Loucy (cell line): ENCODE data around the gene TENM4.
"Not testable (repeated sequence)": the region's sequence is repeated elsewhere in the genome, so short reads cannot be mapped to it uniquely, and the experiment has no call there.

ENCODE experiments used
- EZH2phosphoT487 ChIP-seq: fragments of 200-600 bp; IDR thresholded peaks from 2 replicates; pipeline ENCODE4 v1.6.1; 2018; ENCODE audit warnings: antibody characterized with exemption, mild to moderate bottlenecking, moderate library complexity, borderline replicate concordance
- TF ChIP-seq, protein P1 (sequence below): fragments of 200-600 bp; sonication (generic); conservative IDR thresholded peaks from 2 replicates; pipeline ENCODE4 v1.5.1; 2014; ENCODE audit warnings: mild to moderate bottlenecking, antibody characterized with exemption, low read length

GRCh38 chr11:79222163-79222562 lies 218.7 kb downstream of the TENM4 start:
- not testable (repeated sequence) for TF ChIP-seq EZH2phosphoT487
- TF ChIP-seq, protein P1, sequence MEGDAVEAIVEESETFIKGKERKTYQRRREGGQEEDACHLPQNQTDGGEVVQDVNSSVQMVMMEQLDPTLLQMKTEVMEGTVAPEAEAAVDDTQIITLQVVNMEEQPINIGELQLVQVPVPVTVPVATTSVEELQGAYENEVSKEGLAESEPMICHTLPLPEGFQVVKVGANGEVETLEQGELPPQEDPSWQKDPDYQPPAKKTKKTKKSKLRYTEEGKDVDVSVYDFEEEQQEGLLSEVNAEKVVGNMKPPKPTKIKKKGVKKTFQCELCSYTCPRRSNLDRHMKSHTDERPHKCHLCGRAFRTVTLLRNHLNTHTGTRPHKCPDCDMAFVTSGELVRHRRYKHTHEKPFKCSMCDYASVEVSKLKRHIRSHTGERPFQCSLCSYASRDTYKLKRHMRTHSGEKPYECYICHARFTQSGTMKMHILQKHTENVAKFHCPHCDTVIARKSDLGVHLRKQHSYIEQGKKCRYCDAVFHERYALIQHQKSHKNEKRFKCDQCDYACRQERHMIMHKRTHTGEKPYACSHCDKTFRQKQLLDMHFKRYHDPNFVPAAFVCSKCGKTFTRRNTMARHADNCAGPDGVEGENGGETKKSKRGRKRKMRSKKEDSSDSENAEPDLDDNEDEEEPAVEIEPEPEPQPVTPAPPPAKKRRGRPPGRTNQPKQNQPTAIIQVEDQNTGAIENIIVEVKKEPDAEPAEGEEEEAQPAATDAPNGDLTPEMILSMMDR: not testable (repeated sequence)
